GM12878 (cell line): Measurements from ENCODE around the gene SLC2A9. TPM values are rescaled to one million over a fixed set of nuclear protein-coding genes. Genes with fewer than 3 reads are reported as not detected.

Experiments used
- ATAC-seq: fragments of 200-7000 bp; cut with Tn5 transposase; 3 replicates; pipeline ENCODE4 v1.9.1; 2020; ENCODE audit warnings: mild to moderate bottlenecking, moderate library complexity
- BruUV-seq: library from RNA; stranded (reverse); fragments of 400-500 nt; replicated peaks from 2 replicates; lab custom pipeline; 2021; lab: Mats Ljungman, UMichigan
- CTCF ChIA-PET: fragments of 300-600 bp; sonication (Branson Sonifier 250); formaldehyde crosslinking; extraction: SDS; loops from one replicate; lab custom pipeline; 2021; ENCODE audit warnings: inconsistent platforms; lab: Yijun Ruan, JAX
- POLR2A ChIA-PET: fragments of 350-600 bp; formaldehyde crosslinking; extraction: SDS; loops from one replicate; lab custom pipeline; 2021; ENCODE audit warnings: inconsistent platforms; lab: Charles Lee
- RAD21 ChIA-PET: fragments of 300-600 bp; sonication (Branson Sonifier 250); formaldehyde crosslinking; loops from one replicate; lab custom pipeline; 2023; ENCODE audit warnings: antibody characterized with exemption; ENCODE audit not compliant: unreplicated experiment; lab: Charles Lee
- SMC1A ChIA-PET: fragments of 300-600 bp; sonication (Branson Sonifier 250); formaldehyde crosslinking; loops from one replicate; lab custom pipeline; 2023; ENCODE audit not compliant: unreplicated experiment, uncharacterized antibody; lab: Charles Lee
- DNase-seq: peaks from one replicate; pipeline ENCODE4 v3.0.0-alpha.2; 2011; ENCODE audit warnings: low read depth, low spot score
- FAIRE-seq: peaks from 3 replicates; lab custom pipeline; 2011; peaks lifted over from hg19 to GRCh38; lab: Jason Lieb, UNC
- H2AFZ ChIP-seq: 2 replicates; pipeline ENCODE4 v1.6.0; 2011; ENCODE audit warnings: low read depth, low read length, control low read depth; ENCODE audit not compliant: control insufficient read depth
- H3K27ac ChIP-seq: 2 replicates; pipeline ENCODE4 v1.5.1; 2011; ENCODE audit warnings: control low read depth; ENCODE audit not compliant: control insufficient read depth, insufficient read depth
- H3K27me3 ChIP-seq, 2 experiments: replicated peaks in 1 of 2; 2 replicates each; pipeline versions ENCODE4 v1.6.0 to v1.6.1; 2011; ENCODE audit warnings: low read length in 1 of 2; ENCODE audit not compliant: control insufficient read depth in 2 of 2, insufficient read depth in 2 of 2
- H3K36me3 ChIP-seq, 2 experiments: 2 replicates each; pipeline ENCODE4 v1.5.1; 2011; ENCODE audit warnings: low read length in 1 of 2; ENCODE audit not compliant: control insufficient read depth in 2 of 2, insufficient read depth in 2 of 2
- H3K4me1 ChIP-seq: 2 replicates; pipeline ENCODE4 v1.6.1; 2011; ENCODE audit warnings: mild to moderate bottlenecking, low read length, moderate library complexity, mixed read lengths; ENCODE audit not compliant: control insufficient read depth, insufficient read depth
- H3K4me2 ChIP-seq: 2 replicates; pipeline ENCODE4 v1.6.0; 2011; ENCODE audit warnings: control low read depth; ENCODE audit not compliant: control insufficient read depth, insufficient read depth
- H3K4me3 ChIP-seq: fragments of 200-600 bp; sonication (generic); 2 replicates; pipeline ENCODE4 v1.5.1; 2016
- H3K79me2 ChIP-seq: 2 replicates; pipeline ENCODE4 v1.6.0; 2011; ENCODE audit warnings: low read length; ENCODE audit not compliant: control insufficient read depth, insufficient read depth
- H3K9ac ChIP-seq: 2 replicates; pipeline ENCODE4 v1.8.0; 2011; ENCODE audit warnings: low read length, control low read depth, mixed read lengths; ENCODE audit not compliant: control insufficient read depth, insufficient read depth
- H3K9me3 ChIP-seq: replicated peaks from 3 replicates; pipeline ENCODE4 v1.5.1; 2011; ENCODE audit warnings: mild to moderate bottlenecking, low read length; ENCODE audit not compliant: control insufficient read depth, insufficient read depth
- H4K20me1 ChIP-seq: 2 replicates; pipeline ENCODE4 v1.6.0; 2011; ENCODE audit not compliant: control insufficient read depth, insufficient read depth
- BACH1 ChIP-seq: fragments of 450-650 bp; IDR thresholded peaks from 2 replicates; pipeline ENCODE4 v1.6.1; 2017; ENCODE audit warnings: mild to moderate bottlenecking, borderline replicate concordance
- HCFC1 ChIP-seq: fragments of 150-350 bp; IDR thresholded peaks from 2 replicates; pipeline ENCODE4 v1.6.1; 2014; ENCODE audit warnings: low read length
- HDAC2 ChIP-seq: fragments of 200-600 bp; sonication (generic); IDR thresholded peaks from 2 replicates; pipeline ENCODE4 v1.6.1; 2017
- RBBP5 ChIP-seq: fragments of 200-600 bp; sonication (generic); conservative IDR thresholded peaks from 2 replicates; pipeline ENCODE4 v1.6.1; 2016
- RUNX3 ChIP-seq: IDR thresholded peaks from 2 replicates; pipeline ENCODE4 v1.6.1; 2012; ENCODE audit warnings: low read length, inconsistent platforms
- TBL1XR1 ChIP-seq: IDR thresholded peaks from 2 replicates; pipeline ENCODE4 v1.6.1; 2012; ENCODE audit warnings: low read depth, low read length, improper control_type of control experiment
- WRNIP1 ChIP-seq: IDR thresholded peaks from 2 replicates; pipeline ENCODE4 v1.6.1; 2011; ENCODE audit warnings: low read depth, low read length, improper control_type of control experiment, borderline replicate concordance
- whole genome bisulfite sequencing: methylation state at CpG from one replicate; pipeline ENCODE4 v1.1.6; 2016; ENCODE audit warnings: low lambda C conversion rate; ENCODE audit not compliant: insufficient replicate concordance, insufficient coverage; ENCODE audit errors: missing lambda C conversion rate; 5-methylcytosine and 5-hydroxymethylcytosine counted together
- in situ Hi-C: fragments of 300-500 bp; cut with MboI; formaldehyde crosslinking; loops from 9 replicates; pipeline ENCODE4 v1.14.3; 2018; ENCODE audit warnings: mixed read lengths
- intact Hi-C: fragments of 100-400 bp; cut with micrococcal nuclease; formaldehyde crosslinking; loops from one replicate; pipeline ENCODE4 v1.14.2; 2022; ENCODE audit not compliant: unreplicated experiment
- polyA plus RNA-seq, 11 experiments: library from polyadenylated mRNA; depleted of rRNA in 4 of 11; unstranded in 6 of 11; stranded (reverse) in 5 of 11; fragments of >200 nt; fragmentation: Nextera tagmentation in 4 of 11; fragmentation: Illumina TruSeq in 1 of 11; extraction: Ambion mirVana in 4 of 11; extraction: Trizol in 1 of 11; gene quantifications; 1 replicate in 1 of 11; 2 replicates in 10 of 11; pipeline versions ENCODE4 v1.2.1 to v1.2.3, GENCODE V29; 2011 to 2016; ENCODE audit warnings: inconsistent platforms in 2 of 11, missing spikeins in 2 of 11, low read depth in 1 of 11
- total RNA-seq, 4 experiments: library from RNA; depleted of rRNA in 3 of 4; stranded (reverse); fragments of >200 nt in 3 of 4; fragmentation: Illumina TruSeq in 1 of 4; extraction: Trizol in 1 of 4; gene quantifications; 2 replicates each; pipeline versions ENCODE4 v1.2.1 to v1.2.3, GENCODE V29; 2013 to 2021

The SLC2A9 gene
- total and polyA plus RNA-seq, 10 of the 15 experiments (the other 5 are each of a cell fraction or from before 2014, with no cell fraction given) = 0.28 to 2.8 (median 1.2) TPM

GRCh38 chr4:10025230-10025806 lies 4.0 kb upstream of the SLC2A9 start:
- H3K4me3 ChIP-seq = no peak overlapping the region
- H3K4me2 ChIP-seq = no peak overlapping the region
- H3K79me2 ChIP-seq = no peaks in the 10 kb centered on the region
- H4K20me1 ChIP-seq = no peaks in the 10 kb centered on the region
- DNase-seq (no peak), FAIRE-seq (no peak), ATAC-seq (no peak)
- no peak overlapping the region for H3K27ac ChIP-seq
- H3K27me3 ChIP-seq = no peaks in the 10 kb centered on the region; a peak in 1 of 4 replicates
- peaks cover 8% of the 10 kb centered on the region for H3K4me1 ChIP-seq
- no peak overlapping the region for H2AFZ ChIP-seq
- CTCF ChIA-PET = interaction anchor here (10.0 kb wide), 1 partner anchor 10 kb away, joined by 47 read pairs; no protein-coding TSS in a partner anchor
- H3K9me3 ChIP-seq = no peaks in the 10 kb centered on the region
- POLR2A ChIA-PET = no interaction called here
- intact Hi-C loops (no loop called here), in situ Hi-C loops (loop anchor here (10.0 kb wide), 1 partner anchor 491 kb away; no protein-coding TSS in a partner anchor)
- SMC1A ChIA-PET = interaction anchor here (0.7 kb wide), 1 partner anchor 1049 kb away, joined by 3 read pairs; no protein-coding TSS in a partner anchor
- BruUV-seq = no TSS peak
- no peaks in the 10 kb centered on the region for H3K36me3 ChIP-seq
- TF ChIP-seq TBL1XR1 = no peak
- H3K9ac ChIP-seq = no peak overlapping the region
- WGBS = 41% methylated on average over 3 of the region's 3 CpGs
- RAD21 ChIA-PET = no interaction called here

GRCh38 chr4:10024303-10024702 lies 3.0 kb upstream of the SLC2A9 start:
- ChIA-PET POLR2A (no interaction called here), CTCF (interaction anchor here (1.1 to 10.0 kb wide), 2 partner anchors 9 to 65 kb away, joined by 3 to 47 read pairs; no protein-coding TSS in a partner anchor), SMC1A (interaction anchor here (1.9 kb wide), 1 partner anchor 9 kb away, joined by 7 read pairs; no protein-coding TSS in a partner anchor)
- Histone ChIP-seq H3K4me1 (peaks cover 11% of the 10 kb centered on the region), H3K79me2 (no peaks in the 10 kb centered on the region), H3K9ac (no peak overlapping the region), H3K4me2 (no peak overlapping the region), H2AFZ (no peak overlapping the region), H3K27me3 (no peaks in the 10 kb centered on the region; a peak in 1 of 4 replicates), H3K4me3 (no peak overlapping the region), H3K27ac (no peak overlapping the region), H4K20me1 (no peaks in the 10 kb centered on the region), H3K9me3 (no peaks in the 10 kb centered on the region)
- no TSS peak for BruUV-seq
- in situ Hi-C loops = loop anchor here (10.0 kb wide), 1 partner anchor 490 kb away; no protein-coding TSS in a partner anchor
- FAIRE-seq = no peak
- DNase-seq = no peak
- 65% methylated on average over 2 of the region's 2 CpGs for WGBS
- no peak for ATAC-seq
- TF ChIP-seq HDAC2 (no peak), HCFC1 (no peak), BACH1 (no peak), RBBP5 (no peak), WRNIP1 (no peak), RUNX3 (no peak)
- TF ChIP-seq, all 136 proteins: peak for 0
- intact Hi-C loops = no loop called here
- H3K36me3 ChIP-seq = no peaks in the 10 kb centered on the region
- RAD21 ChIA-PET = interaction anchor here (1.3 kb wide), 1 partner anchor 10 kb away, joined by 6 read pairs; no protein-coding TSS in a partner anchor
